Epithelial cell of proximal tubule (primary cell): Measurements from ENCODE around the gene USF2. TPM values are rescaled to one million over a fixed set of nuclear protein-coding genes. Genes with fewer than 3 reads are reported as not detected.

Experiments
- DNase-seq: peaks from one replicate; pipeline ENCODE4 v3.0.0-alpha.2; 2011; ENCODE audit warnings: low read depth
- H3K4me3 ChIP-seq: 2 replicates; pipeline ENCODE4 v1.5.1; 2011; ENCODE audit warnings: low read depth, mild to moderate bottlenecking, low read length
- total RNA-seq: library from RNA; depleted of rRNA; stranded (reverse); fragments of >200 nt; gene quantifications from 2 replicates; pipeline ENCODE4 v1.2.3, GENCODE V29; 2015
- TF ChIP-seq, protein P1 (sequence below): conservative IDR thresholded peaks from 2 replicates; pipeline ENCODE4 v1.5.1; 2012; ENCODE audit warnings: low read depth, mild to moderate bottlenecking, low read length

The USF2 gene
- total RNA-seq, 1 donor from 2014 or later = 62.9 TPM

DNA sequence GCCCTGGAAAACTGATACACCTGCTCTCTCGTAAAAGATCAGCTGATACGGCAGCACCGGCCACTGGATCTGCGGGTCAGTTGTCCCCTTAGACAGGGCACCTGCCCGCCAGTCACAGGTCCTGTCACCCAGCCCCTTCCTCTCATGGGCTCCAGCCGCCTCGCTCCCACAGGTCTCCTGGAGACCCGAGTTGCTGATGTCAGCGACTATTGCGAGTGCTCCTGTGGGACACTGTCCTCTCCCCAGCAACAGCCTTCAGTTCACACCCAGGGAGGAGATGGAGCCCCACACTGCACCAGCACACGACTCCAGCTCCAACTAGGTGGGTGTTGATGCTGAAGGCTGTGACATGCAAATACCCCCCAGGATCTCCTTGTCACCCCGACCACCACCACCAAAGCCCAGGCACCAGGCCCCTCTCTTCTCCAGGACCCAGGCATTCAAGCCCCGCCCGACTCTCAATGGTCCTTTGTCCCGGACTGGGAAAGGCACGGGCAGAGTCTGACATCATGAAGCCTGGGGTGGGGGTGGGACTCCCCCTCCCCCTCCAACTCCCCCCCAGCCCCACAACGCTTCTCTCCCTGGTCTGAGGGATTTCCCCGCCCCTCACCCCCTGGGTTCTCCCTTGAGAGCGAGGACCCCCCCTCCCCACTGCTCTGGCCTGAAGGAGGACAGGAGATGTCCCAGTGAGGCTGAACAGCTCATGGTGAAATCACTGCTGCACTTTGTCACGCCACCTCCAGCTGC lies 21.8 kb downstream of the USF2 start:
- TF ChIP-seq, protein P1, sequence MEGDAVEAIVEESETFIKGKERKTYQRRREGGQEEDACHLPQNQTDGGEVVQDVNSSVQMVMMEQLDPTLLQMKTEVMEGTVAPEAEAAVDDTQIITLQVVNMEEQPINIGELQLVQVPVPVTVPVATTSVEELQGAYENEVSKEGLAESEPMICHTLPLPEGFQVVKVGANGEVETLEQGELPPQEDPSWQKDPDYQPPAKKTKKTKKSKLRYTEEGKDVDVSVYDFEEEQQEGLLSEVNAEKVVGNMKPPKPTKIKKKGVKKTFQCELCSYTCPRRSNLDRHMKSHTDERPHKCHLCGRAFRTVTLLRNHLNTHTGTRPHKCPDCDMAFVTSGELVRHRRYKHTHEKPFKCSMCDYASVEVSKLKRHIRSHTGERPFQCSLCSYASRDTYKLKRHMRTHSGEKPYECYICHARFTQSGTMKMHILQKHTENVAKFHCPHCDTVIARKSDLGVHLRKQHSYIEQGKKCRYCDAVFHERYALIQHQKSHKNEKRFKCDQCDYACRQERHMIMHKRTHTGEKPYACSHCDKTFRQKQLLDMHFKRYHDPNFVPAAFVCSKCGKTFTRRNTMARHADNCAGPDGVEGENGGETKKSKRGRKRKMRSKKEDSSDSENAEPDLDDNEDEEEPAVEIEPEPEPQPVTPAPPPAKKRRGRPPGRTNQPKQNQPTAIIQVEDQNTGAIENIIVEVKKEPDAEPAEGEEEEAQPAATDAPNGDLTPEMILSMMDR = no peak
- DNase-seq = no peak
- no peak overlapping the region for H3K4me3 ChIP-seq

- TF ChIP-seq, protein P1 = no peak
- no peak for DNase-seq
- no peak overlapping the region for H3K4me3 ChIP-seq
Measured at GRCh38 chr19:35291259-35291658, 22.5 kb downstream of the USF2 start.

- DNase-seq = no peak
- TF ChIP-seq, protein P1 = no peak
Measured at GRCh38 chr19:35291916-35292315, 23.2 kb downstream of the USF2 start, which contains the start of gene MAG. Gene MAG, plus strand, starts transcription at chr19:35292161. Its CDS starts 3,248 bp downstream, at chr19:35295409.

DNA sequence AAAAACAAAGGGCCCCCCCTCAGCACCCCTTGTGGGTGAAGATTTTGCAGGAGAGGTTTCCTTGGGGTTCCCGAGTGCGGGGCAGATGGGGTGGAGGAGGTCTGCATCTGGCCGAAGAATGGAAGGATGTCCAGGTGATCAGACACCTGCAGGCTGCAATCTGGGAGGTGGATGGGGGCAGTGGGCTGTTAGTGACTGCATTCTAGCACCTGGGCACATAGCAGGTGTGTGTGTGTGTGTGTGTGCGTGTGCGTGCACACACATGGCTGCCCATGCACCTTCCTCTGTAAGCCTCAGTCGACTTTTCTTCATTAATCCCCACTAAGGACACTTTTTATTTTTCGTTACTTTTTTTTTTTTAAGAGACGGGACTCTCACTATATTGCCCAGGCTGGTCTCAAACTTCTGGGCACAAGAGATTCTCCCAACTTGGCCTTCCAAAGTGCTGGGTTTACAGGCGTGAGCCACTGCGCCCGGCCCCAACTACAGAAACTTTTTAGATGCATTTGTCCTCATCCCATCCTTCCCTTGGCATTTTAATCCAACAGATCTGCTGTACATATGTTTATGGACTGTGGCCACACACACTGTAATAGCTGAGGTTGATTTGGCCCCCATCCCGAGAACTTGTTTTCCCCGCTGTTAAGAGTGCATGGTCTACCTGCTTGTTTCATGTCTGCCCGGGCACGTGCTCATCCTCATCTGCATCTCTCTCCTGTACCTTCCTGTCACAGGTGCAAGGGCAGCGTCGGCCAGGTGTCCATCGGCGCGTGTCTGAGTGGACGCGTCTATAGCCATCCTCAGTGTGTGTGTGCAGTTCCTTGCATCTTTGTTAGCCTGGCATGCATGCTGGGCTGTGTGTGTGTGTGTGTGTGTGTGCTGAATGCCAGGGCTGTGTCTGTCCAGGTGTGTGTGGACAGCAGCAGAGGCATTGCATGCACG lies 23.9 kb downstream of the USF2 start:
- no peak overlapping the region for H3K4me3 ChIP-seq
- no peak for DNase-seq
- TF ChIP-seq, protein P1 = no peak

More at GRCh38 chr19:35291916-35292315, 23.2 kb downstream of the USF2 start, which contains the start of gene MAG:
- H3K4me3 ChIP-seq = no peak within 1 kb of the TSS

- DNase-seq = no peak
- TF ChIP-seq, protein P1 = no peak
- H3K4me3 ChIP-seq = no peak overlapping the region
Measured at GRCh38 chr19:35293363-35293739, 24.6 kb downstream of the USF2 start.

DNA sequence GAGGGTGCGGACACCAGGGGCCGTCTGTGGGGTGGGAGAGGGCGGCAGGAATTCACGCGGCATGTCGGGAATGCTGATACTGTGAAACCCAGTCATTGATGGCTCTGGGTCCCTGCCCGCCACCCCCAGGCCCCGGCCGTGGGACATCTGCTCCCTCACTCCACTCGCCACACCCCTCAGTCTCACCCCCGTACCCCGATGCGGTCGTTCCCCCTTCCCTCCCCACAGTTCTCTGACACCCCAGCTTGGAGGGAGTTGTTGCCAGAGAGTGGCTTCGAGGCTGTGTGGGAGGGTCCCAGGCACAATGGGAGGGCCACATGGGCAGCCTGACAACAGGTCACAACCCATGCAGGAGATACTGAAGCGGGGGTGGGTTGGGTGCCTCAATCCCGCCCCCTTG lies 25.0 kb downstream of the USF2 start:
- no peak overlapping the region for H3K4me3 ChIP-seq
- TF ChIP-seq, protein P1 = no peak
- no peak for DNase-seq
